ENCODE data around the gene TEN1.

DNA sequence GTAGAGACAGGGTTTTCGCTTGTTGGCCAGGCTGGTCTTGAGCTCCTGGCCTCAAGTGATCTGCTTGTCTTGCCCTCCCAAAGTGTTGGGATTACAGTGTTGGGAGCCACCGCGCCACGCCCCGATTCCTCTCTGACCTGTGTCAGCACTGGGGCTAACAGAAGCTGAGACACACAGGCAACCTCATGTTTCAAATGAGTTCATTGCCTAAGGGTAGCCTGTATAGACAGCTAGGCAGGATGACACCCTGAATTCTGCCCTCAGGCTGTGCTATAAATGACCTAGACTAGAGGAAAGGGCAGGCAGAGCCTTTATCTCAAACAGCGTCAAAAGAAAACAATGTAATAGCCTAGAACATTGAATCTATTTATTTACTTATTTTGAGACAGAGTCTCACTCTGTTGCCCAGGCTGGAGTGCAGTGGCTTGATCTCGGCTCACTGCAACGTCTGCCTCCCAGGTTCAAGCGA is 19.3 kb downstream of the TEN1 start:
- TF ChIP-seq EZH2phosphoT487 (IDR thresholded peaks at IDR 0.05) (no peak), EZH2 (IDR thresholded peaks at IDR 0.05) (no peak)
- TF ChIP-seq, protein P1, sequence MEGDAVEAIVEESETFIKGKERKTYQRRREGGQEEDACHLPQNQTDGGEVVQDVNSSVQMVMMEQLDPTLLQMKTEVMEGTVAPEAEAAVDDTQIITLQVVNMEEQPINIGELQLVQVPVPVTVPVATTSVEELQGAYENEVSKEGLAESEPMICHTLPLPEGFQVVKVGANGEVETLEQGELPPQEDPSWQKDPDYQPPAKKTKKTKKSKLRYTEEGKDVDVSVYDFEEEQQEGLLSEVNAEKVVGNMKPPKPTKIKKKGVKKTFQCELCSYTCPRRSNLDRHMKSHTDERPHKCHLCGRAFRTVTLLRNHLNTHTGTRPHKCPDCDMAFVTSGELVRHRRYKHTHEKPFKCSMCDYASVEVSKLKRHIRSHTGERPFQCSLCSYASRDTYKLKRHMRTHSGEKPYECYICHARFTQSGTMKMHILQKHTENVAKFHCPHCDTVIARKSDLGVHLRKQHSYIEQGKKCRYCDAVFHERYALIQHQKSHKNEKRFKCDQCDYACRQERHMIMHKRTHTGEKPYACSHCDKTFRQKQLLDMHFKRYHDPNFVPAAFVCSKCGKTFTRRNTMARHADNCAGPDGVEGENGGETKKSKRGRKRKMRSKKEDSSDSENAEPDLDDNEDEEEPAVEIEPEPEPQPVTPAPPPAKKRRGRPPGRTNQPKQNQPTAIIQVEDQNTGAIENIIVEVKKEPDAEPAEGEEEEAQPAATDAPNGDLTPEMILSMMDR (IDR thresholded peaks at IDR 0.05) = no peak

All from neural progenitor cell (in vitro differentiated cells).